Lung (tissue), 12 donors: ENCODE data around the gene ASZ1. TPM values are rescaled to one million over a fixed set of nuclear protein-coding genes. Genes with fewer than 3 reads are reported as not detected.

Source experiments
- ATAC-seq: fragments of 200-7000 bp; cut with Tn5 transposase; one replicate; pipeline ENCODE4 v1.9.1; 2020; ENCODE audit warnings: moderate number of reproducible peaks; ENCODE audit not compliant: insufficient read depth, low FRiP score
- DNase-seq, 3 donors: peaks; one replicate each; pipeline ENCODE4 v3.0.0-alpha.2; 2013 to 2017
- H3K27ac ChIP-seq, 2 donors: one replicate each; pipeline ENCODE4 v1.5.1; 2013; ENCODE audit warnings: mild to moderate bottlenecking in 2 of 2, moderate library complexity in 2 of 2, control low read depth in 1 of 2, inconsistent platforms in 1 of 2, low read depth in 1 of 2, low read length in 1 of 2
- H3K27me3 ChIP-seq, 3 donors: one replicate each; pipeline ENCODE4 v1.5.1; 2013; ENCODE audit warnings: low read length in 2 of 3; ENCODE audit not compliant: control insufficient read depth in 3 of 3, insufficient read depth in 3 of 3
- H3K36me3 ChIP-seq, 4 donors: one replicate each; pipeline ENCODE4 v1.5.1; 2013; ENCODE audit warnings: low read length in 4 of 4, mild to moderate bottlenecking in 1 of 4, moderate library complexity in 1 of 4; ENCODE audit not compliant: control insufficient read depth in 4 of 4, insufficient read depth in 4 of 4
- H3K4me1 ChIP-seq, 5 donors: one replicate each; pipeline ENCODE4 v1.5.1; 2013; ENCODE audit warnings: low read length in 5 of 5, mild to moderate bottlenecking in 2 of 5, moderate library complexity in 1 of 5; ENCODE audit not compliant: control insufficient read depth in 5 of 5, insufficient read depth in 5 of 5
- H3K4me3 ChIP-seq: one replicate; pipeline ENCODE4 v1.5.1; 2013; ENCODE audit warnings: mild to moderate bottlenecking, control low read depth, moderate library complexity
- H3K9ac ChIP-seq, 2 donors: one replicate each; pipeline ENCODE4 v1.5.1; 2013; ENCODE audit warnings: low read length in 2 of 2, control low read depth in 1 of 2; ENCODE audit not compliant: insufficient read depth in 1 of 2
- H3K9me3 ChIP-seq, 4 donors: one replicate each; pipeline ENCODE4 v1.5.1; 2013; ENCODE audit warnings: low read length in 3 of 4, mild to moderate bottlenecking in 1 of 4, moderate library complexity in 1 of 4; ENCODE audit not compliant: control insufficient read depth in 4 of 4, insufficient read depth in 3 of 4
- CTCF ChIP-seq: IDR thresholded peaks from 2 replicates; pipeline ENCODE4 v1.5.1; 2012; ENCODE audit warnings: mild to moderate bottlenecking; ENCODE audit errors: control extremely low read depth, extremely low read depth
- WGBS, 2 donors: extraction: QIAGEN DNeasy Blood & Tissue Kit; methylation state at CpG; one replicate each; pipeline ENCODE4 v1.1.7; 2013; 5-methylcytosine and 5-hydroxymethylcytosine counted together
- polyA plus RNA-seq, 2 donors: library from polyadenylated mRNA; stranded (reverse); fragments of 200-250 nt; gene quantifications; one replicate each; pipeline ENCODE4 v1.2.1, GENCODE V29; 2013
- total RNA-seq, 2 donors: library from RNA; depleted of rRNA in 1 of 2; stranded (reverse); fragments of >200 nt in 1 of 2; gene quantifications; one replicate each; pipeline ENCODE4 v1.2.1, GENCODE V29; 2014 to 2021
- donor health status: control.
- donor health status: control.
- donor health status: Bipolar disorder and iron deficiency.
- donor health status: healthy.
- donor health status: DM: yes; HTN: yes; CAD: no.

Gene ASZ1
- total and polyA plus RNA-seq, 4 donors: 0.05 to 0.40 (median 0.11) TPM

GRCh38 chr7:117402109-117402508, 25.2 kb downstream of the ASZ1 start:
- Histone ChIP-seq H3K27ac (no peak overlapping the region), H3K4me1 (no peaks in the 10 kb centered on the region), H3K9me3 (no peaks in the 10 kb centered on the region), H3K27me3 (no peaks in the 10 kb centered on the region), H3K36me3 (no peaks in the 10 kb centered on the region), H3K4me3 (no peak overlapping the region), H3K9ac (no peak overlapping the region)
- WGBS, 2 donors: 71 to 74% methylated on average over 2 of the region's 2 CpGs
- no peak for DNase-seq
- ATAC-seq: no peak
- no peak for TF ChIP-seq CTCF

- peaks cover 0 to 2% (median 0%) of the 10 kb centered on the region in 5 donors for H3K4me1 ChIP-seq
- no peaks in the 10 kb centered on the region for H3K9me3 ChIP-seq
- peak; percentile 20 for ATAC-seq
- 83 to 93% methylated on average over 5 of the region's 5 CpGs for WGBS, 2 donors
- no peak for DNase-seq
- no peak overlapping the region for H3K27ac ChIP-seq
- TF ChIP-seq CTCF: no peak
- no peaks in the 10 kb centered on the region for H3K36me3 ChIP-seq
- H3K27me3 ChIP-seq: no peaks in the 10 kb centered on the region
- H3K9ac ChIP-seq: no peak overlapping the region
- no peak overlapping the region for H3K4me3 ChIP-seq
Measured at GRCh38 chr7:117401293-117402002, 25.8 kb downstream of the ASZ1 start.

- H3K9ac ChIP-seq: no peak overlapping the region
- 50 to 55% methylated on average over 4 of the region's 4 CpGs for WGBS, 2 donors
- H3K4me3 ChIP-seq: no peak overlapping the region
- H3K36me3 ChIP-seq: no peaks in the 10 kb centered on the region
- no peak for ATAC-seq
- H3K27ac ChIP-seq: no peak overlapping the region
- TF ChIP-seq CTCF: no peak
- H3K27me3 ChIP-seq: no peaks in the 10 kb centered on the region
- H3K4me1 ChIP-seq: peaks cover 0 to 16% (median 0%) of the 10 kb centered on the region in 5 donors
- no peak for DNase-seq
- no peaks in the 10 kb centered on the region for H3K9me3 ChIP-seq
Measured at GRCh38 chr7:117399820-117400422, 27.4 kb downstream of the ASZ1 start.

- Histone ChIP-seq H3K27ac (no peak overlapping the region), H3K9me3 (no peaks in the 10 kb centered on the region), H3K27me3 (no peaks in the 10 kb centered on the region), H3K4me3 (no peak overlapping the region), H3K9ac (no peak overlapping the region), H3K4me1 (peaks cover 0 to 17% (median 0%) of the 10 kb centered on the region in 5 donors), H3K36me3 (no peaks in the 10 kb centered on the region)
- DNase-seq: peak; percentile 36 to 92 (median 91)
- ATAC-seq: no peak
- no peak for TF ChIP-seq CTCF
Measured at GRCh38 chr7:117395743-117396142, 31.6 kb downstream of the ASZ1 start.
